ENCODE results near the gene FAM187B.

FAM187B gene

DNA sequence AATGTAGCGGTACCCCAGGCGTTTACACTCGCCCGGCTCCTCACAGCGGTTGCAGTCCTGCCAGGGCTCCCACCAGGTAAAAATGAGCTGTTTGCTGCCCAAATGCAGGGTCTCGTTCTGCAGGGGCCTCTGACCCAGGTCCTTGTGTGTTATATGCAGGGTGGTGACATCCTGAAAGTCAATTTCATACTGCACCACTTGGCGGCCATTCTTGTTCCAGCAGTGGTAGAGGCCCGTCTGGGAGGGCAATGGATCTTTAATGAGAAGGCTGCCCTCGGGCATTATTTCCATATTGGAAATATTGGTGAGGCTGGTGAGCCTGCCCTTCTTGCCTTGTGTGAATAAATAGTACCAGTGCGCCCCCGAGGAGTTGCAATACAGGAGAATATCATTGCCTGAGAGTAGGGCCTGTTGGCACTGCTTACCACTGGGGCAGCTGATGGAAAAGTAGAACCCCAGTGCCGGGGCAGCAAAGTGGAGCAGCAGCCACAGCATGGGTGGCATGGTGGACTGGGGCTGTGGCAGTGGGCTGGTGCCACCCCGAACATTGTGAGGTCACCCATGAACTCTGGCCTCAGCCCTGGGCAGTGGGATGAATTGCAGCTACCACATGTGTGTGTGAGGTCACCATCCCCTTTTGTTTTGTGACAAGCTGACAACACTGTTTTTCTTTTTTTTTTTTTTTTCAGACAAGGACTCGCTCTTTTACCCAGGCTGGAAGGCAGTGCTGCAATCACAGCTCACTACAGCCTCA, at the start of gene FAM187B:
Gene FAM187B (minus strand): TSS at position 563 of the 754 bp plus-strand sequence. CDS start 59 bp downstream, at position 504.
- DNase-seq = no peak

DNA sequence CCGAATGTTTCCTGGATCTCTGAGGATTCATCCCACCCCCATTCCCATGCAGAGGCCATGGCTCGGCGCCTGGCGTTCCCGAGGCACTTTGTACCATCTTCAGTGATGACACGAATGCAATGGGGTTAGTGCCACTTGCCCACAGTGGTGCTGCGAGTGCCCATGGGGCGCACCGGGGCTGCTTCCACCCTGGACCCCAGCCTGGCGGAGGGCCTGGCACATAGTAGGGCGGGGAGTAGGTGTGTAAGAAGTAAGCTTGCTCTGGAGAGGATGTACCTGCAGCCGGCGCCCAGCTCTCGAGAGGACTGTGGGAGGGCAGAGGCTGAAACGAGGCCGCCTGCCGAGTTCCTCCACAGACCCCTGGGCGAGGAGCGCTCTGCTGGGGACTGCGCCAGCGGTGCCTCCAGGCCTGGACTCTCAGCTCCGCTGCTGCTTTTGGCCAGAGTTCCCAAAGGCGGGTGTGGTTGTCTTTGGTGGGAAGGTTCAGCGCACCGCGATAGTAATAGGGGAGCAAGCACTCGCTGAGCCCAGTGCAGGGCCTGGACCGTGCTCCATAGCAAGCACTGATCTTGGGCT, 48.3 kb upstream of the FAM187B start:
- DNase-seq = no peak

DNA sequence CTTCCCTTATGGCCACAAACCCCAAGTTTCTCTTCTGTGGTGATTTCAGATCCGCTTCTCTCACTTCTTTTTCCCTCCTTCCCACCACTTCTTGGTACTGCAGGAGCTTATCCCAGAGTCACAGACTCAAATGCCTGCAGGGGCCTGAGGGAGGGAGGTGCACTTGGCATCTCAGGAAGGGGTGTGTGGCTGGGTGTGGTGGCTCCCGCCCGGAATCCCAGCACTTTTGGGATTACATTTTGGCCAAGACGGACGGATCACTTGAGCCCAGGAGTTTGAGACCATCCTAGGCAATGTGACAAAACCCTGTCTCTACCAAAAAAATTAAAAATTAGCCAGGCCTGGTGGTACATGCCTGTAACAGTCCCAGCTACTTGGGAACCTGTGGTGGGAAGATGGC, 45.8 kb upstream of the FAM187B start:
- DNase-seq = no peak

DNA sequence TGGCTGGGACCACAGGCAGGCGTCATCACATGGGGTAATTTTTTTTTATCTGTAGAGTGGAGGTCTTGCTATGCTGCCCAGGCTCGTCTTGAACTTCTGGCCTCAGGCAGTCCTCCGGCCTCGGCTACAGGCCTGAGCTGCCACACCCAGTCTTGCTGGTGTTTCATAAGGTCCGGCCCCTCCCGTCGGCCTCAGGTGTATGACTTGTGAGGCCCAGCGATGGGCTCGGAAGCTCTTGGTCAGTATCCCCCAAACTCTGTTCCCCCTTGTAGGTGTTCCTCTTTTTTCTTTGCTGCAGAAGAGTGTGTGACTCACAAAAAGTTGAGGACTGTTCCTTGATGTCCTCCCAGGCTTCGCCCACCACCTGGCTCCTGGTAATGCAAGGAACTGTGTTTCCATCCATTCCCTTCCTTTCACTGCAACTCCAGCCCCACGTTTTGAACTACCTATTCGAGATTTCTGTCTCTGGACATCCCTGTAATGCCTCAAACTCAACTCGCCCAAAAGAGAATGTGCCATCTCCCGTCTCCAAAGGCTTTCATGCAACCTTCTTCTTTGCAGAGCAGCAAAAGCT, 45.2 kb upstream of the FAM187B start:
- no peak for DNase-seq

DNA sequence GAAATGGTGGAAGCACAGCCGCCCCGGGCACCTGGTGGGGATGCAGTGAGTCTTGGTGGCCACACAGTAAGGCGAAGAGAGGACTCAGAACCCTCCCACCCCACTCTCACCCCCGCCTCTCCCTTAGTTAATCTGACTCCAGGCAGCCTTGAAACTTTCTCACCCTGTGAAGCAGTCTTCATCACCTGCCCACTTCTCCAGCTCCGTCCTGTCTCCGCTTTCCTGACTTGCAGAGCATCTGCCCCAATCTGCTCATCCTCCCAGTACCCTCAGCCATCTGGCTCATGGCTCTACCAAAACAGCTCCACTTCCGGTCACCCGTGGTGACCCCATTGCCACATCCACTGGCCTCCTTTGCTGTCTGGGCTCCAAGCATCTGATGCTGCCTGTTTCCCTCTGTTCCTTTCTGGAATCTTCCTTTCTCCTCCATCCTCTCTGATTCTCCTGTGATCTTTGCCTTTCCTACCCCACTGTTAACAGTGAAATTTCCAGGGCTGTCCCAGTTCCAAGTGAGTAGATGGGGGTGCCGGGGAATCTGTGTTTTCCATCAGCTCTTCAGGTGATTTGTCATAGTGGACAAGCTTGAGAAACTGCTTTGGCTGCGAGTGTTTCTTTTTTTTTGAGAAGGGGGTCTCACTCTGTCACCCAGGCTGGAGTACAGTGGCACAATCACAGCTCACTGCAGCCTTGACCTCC, 44.6 kb upstream of the FAM187B start:
- DNase-seq = no peak

DNA sequence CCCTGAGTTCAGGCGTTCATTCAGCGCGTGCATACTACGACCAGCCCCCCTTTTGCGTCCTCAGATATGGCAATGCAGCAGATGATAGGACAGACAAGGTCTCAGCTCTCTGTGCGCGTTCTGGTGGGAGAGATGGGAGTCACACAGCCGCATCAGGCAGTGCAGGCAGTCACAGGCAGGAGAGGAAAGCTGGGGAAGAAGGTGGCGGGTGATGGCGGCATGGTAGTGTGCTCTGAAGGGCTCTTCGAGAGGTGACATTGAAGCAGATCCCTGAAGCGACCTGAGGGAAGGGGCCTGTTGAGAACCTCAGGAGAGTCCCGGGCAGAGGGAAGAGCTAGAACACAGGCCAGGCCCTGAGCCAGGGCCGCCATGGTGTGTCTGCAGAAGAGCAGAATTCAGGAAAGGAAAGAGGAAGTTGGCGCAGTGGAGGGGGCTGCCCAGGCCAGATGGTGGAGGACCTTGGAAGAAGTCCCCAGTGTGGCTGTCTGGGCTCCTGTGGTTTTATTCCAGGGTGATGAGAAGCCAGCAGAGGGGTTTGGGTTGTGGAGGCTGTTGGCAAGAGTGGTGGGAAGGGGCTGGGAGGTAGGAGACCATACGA, 43.7 kb upstream of the FAM187B start:
- no peak for DNase-seq

DNA sequence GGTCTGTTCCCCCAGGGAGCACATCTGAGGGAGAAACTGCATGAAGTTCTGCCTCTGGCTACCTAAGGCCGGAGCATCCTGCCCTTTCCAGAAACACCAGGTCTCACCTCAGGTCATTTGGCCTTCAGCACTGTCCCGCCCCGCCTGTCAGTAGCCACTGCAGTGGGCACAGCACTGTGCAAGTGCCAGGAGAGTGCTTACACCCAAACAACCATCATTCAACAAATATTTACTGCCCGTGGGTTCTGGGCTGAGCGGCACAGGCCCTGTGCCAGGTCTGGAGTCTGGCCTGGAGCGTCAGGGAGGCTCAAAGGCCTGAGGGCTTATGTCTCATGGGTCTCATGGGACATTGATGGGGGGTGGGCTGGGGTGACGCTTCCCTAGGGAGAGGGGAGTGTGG, 43.0 kb upstream of the FAM187B start:
- no peak for DNase-seq

DNA sequence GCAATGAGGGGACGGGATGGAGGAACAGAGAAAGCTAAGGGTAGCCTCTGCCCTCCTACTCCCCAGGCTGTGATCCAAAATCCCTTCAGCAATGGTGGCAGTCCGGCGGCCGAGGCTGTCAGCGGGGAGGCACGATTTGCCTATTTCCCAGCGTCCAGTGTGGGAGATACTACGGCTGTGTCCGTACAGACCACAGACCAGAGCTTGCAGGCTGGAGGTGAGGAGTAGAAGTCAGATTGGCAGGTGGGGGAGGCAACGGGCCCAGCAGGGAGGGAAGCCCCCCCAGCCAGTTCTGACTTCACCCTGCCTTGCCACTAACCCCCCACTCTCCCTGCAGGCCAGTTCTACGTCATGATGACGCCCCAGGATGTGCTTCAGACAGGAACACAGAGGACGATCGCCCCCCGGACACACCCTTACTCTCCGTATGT, 41.9 kb upstream of the FAM187B start:
- DNase-seq = no peak

DNA sequence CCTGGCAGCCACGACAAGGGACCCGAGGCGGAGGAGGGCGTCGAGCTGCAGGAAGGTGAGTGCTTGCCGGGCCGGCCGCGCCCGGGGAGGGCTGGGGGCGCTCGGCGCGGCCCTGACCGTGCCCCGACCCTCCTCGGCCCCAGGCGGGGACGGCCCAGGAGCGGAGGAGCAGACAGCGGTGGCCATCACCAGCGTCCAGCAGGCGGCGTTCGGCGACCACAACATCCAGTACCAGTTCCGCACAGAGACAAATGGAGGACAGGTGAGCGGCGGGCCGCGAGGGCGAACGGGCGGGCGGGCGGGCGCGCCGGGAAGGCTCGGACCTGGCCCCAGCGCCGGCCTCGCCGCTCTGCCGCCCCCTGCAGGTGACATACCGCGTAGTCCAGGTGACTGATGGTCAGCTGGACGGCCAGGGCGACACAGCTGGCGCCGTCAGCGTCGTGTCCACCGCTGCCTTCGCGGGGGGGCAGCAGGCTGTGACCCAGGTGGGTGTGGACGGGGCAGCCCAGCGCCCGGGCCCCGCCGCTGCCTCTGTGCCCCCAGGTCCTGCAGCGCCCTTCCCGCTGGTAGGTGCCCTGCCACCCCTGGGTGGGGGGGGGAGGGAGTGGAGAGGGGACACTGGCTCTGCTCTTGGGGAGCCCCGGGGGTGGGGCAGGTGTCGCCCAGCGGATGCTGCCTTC, 41.0 kb upstream of the FAM187B start:
- DNase-seq = peak; percentile 67 to 71

DNA sequence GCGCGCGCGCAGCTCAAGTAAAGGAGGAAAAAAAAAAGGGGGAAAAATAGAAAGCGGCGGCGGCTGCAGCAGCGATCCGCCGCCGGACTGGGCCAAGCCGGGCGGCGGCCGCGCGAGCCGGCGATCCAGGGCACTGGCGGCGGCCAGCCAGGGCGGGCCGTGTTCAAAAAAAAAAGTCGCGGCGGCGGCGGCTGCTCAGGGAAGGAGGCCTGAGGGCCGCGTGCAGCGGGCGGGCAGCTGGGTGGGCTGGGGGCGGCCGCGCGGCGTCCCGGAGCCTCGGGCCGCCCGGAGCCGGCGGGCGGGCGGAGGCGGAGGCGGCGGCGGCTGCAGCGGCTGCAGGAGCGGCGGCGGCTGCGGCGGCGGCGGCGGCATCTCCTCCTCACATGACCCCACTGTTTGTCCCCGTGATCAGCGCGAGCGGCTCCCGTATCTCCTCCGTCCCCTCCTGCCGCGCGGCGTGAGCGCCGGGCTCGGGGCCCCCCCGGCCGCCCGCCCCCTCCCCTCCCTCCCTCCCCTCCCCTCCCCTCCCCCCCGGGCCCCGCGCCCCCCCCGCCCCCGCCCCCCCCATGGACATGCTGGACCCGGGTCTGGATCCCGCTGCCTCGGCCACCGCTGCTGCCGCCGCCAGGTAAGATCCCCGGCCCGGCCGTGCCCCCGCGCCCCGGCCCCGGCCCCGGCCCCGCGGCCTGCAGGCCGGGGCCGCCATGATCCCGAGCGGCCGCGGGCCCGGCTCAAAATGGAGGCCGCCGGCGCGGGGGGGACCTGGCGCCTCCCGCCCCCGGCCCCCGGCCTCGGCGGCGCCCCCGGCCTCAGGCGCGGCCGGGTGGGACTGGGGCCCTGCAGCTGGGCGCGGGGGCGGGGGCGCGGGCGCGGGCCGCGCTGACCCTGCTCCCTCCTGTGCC, 40.2 kb upstream of the FAM187B start, which contains the start of gene USF2:
Gene USF2 (plus strand): TSS at position 427 of the 902 bp plus-strand sequence. CDS start 140 bp downstream, at position 567.
- DNase-seq = peak; percentile 42 to 62

DNA sequence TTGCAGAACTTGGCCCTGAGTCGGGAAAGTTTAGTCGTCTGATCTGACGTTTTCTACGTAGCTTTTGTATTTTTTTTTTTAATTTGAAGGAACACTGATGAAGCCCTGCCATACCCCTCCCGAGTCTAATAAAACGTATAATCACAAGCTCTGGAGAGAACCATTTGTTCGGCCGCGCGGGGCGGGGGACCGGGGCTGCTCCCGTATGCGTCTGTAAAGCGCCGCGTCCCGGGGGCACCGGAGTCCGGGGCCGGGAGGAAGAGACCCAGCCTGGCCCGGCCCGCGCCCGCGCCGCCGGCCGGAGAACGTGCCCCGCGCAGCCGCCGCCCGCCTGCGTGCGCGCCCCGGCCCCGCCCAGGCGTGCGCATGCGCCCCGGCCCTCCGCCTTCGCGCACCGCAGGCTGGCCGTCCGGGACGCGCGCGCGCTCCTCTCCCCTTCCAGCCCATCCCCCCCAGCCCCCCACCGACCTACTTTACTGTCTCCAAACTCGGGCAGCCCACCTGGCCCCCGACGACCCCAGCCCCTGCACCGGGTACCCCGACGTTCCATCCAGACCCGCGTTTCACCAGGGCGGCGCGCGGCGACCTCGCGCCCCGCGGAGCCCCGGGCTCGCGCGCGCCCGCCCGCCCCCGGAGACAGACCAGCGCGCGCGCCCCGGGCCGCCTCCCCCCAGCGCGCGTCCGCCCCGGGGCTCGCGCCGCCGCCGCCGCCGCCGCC, 39.4 kb upstream of the FAM187B start:
- peak; percentile 67 to 78 for DNase-seq

DNA sequence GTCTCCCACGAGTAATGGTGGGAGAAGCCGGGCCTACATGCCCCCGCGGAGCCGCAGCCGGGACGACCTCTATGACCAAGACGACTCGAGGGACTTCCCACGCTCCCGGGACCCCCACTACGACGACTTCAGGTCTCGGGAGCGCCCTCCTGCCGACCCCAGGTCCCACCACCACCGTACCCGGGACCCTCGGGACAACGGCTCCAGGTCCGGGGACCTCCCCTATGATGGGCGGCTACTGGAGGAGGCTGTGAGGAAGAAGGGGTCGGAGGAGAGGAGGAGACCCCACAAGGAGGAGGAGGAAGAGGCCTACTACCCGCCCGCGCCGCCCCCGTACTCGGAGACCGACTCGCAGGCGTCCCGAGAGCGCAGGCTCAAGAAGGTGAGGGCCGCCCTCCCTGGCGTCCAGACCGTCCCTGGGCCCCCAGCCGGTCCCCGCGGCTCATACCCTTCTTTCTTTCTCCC, 38.8 kb upstream of the FAM187B start:
- DNase-seq = peak; percentile 54 to 63

DNA sequence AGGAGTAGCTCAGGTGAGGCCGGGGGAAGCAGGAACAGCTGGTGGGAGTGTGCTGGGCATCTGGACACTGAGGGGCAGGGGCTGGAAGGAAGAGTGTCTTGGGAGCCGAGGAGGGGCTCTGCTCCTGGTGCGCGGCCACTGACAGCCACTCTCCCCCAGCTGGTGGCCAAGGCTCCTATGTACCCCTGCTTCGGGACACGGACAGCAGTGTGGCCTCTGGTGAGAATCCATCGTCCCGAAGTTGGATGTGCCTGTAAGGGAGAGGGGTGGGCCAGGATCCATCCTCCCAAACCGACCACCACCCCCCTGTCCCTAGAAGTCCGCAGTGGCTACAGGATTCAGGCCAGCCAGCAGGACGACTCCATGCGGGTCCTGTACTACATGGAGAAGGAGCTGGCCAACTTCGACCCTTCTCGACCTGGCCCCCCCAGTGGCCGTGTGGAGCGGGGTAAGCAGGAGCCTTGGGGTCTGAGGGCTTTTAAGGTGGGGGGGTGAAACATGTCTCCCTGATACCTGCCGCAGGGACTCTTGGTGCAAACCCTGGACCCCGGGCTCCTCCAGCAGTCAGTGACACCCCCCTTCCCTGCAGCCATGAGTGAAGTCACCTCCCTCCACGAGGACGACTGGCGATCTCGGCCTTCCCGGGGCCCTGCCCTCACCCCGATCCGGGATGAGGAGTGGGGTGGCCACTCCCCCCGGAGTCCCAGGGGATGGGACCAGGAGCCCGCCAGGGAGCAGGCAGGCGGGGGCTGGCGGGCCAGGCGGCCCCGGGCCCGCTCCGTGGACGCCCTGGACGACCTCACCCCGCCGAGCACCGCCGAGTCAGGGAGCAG, 38.2 kb upstream of the FAM187B start:
- no peak for DNase-seq

DNA sequence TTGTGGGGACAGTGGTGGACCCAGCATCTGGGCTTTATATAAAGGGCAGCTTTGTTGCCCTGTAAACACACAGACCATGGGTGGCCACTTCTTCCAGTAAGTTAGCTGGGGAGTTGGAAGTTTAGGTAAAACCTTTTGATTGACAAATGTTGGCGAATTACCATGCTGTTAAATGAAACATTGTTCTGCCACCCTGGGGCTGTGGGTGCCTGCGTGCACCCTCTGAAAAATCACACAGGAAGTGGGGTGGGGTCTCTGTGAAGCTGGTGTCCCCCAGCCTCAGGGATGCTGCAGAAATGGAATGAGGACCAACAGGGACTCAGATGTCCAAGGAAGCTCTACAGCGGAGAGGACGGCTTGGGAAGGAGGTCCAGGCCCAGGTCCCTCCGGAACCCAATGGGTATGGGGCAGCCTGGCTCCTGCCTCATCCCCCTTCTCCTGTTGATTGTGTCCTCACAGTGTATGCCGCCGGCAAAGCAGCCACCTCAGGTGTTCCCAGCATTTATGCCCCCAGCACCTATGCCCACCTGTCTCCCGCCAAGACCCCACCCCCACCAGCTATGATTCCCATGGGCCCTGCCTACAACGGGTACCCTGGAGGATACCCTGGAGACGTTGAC, 37.5 kb upstream of the FAM187B start:
- DNase-seq = no peak

DNA sequence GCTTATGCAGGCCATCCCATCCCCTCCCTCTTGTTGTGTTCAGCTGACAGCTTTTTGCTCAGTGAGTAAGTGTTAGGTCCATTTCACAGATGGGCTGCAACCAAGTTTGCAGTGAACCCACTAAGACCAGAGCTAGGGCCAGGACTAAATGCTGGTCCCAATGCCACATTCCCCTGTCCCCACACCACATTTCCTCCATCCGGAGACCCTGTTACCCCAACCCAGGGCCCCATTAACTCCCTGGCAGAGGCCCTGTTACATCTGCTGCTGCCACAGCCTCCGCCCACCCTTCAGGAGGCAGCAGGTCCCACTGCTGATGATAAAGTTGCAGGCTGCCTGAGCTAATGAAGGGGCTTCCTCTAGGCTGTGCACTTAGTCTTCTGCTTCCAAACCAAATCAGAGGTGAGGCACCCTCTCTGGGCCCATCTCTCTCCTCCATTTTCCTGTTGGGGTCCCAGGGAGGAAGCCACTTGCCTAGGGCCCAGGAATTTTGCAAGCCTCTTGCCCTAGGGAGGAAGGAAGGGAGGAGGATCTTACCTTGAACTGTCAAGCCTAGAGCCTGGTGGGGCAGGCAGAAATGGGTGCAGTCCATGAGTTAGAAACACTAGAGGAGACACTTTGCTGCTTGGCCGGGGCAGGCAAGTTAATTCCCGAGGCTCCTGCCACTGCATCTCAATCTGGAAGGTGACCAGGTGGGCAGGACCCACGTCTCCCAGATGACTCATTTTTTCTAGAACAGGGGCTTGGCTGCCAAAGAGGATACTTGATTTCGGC, 36.8 kb upstream of the FAM187B start:
- no peak for DNase-seq

DNA sequence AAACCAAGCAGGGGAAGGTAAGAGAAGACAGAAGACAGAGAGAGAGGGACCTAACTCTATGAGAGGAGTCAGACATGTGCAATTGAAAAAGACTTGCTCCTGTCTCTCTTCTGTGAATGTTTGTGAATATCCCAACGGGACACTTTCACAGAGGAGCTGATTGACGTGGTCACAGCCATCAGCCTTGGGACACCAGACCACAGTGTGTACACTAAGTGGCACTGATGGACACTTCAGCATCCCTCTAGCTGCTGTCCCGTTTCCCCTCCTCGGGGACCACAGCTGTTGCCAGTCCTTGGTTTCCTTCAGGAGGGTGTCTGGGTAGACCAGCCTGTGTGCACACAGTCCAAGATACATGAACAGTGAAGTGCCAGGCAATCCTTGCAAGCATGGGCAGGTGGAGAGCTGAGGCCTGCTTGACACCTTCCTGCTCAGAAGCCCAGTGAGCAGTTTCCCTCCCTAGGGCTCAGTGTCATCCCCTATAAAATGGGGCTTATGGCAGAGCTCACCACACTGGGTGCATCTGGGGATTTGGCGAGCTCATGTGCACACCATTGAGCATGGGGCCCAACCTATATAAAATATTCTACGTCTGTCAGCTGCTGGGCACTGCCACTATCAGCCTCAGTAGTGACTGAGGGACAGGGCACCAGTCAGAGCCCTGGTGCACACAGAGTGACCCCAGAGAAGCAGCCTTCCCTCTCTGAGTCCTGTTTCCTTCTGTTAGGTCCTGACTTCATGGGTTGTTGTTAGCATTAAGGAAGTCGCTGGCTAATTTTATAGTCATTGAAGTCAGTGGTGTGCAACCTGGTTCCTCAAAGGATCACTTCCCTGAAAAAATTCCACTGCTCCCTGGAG, 36.0 kb upstream of the FAM187B start:
- no peak for DNase-seq

DNA sequence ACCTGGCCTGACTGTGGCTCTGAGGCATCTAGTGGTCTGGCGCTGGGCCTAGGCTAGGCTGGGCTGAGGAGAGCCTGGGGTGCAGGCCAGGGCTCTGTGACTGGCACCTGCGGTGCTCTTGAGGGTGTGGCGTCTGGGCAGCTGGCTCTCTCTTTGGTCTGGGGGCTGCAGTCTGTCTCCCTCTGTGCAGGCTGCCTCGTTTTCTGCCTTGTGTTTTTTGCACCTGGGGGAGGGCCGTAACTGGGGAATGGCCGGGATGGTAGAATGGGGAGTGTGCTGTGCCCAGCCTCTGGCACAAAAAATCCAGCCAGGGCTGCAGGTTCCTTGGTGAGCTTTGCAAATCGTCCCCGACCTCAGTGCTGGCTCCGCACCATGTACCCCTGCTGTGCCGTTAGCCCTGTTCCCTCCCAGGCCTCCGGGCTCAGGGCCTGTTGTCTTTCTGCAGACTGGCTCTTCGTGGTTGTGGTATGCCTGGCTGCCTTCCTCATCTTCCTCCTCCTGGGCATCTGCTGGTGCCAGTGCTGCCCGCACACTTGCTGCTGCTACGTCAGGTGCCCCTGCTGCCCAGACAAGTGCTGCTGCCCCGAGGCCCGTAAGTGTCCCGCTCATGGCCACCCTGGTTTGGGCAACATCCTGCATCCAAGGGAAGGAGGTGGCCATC, 33.7 kb upstream of the FAM187B start:
- no peak for DNase-seq
